ENCODE results near the gene AKIRIN2.

The AKIRIN2 gene

DNA sequence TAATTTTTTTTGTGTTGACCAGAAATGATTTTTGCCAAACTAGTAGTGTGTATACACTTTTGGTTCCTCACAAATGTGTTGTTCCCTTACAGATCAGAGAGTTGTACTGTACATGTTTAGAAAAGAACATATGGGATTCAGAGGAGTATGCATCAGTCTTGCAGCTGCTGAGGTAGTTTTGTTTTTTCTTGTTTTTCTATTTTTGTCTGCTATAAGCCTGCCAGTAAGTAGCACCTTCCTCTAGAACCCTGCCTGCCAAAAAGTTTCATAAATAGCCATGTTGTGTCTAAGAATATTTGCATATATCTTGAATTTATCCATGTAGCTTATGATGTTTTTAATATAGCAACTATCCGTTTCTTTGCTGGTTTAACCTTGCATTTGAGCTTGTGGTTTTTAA is 65.7 kb downstream of the AKIRIN2 start (continued):
- TF ChIP-seq CREB5 (CRISPR knock-in tag; IDR thresholded peaks at IDR 0.05; ENCODE audit: low read depth) (no peak), ZNF565 (CRISPR knock-in tag; conservative IDR thresholded peaks at IDR 0.05; ENCODE audit: low read depth) (no peak), POU6F1 (CRISPR knock-in tag; IDR thresholded peaks at IDR 0.05; ENCODE audit: borderline replicate concordance, low read depth) (no peak), ZNF8 (CRISPR knock-in tag; IDR thresholded peaks at IDR 0.05) (no peak), RARB (CRISPR knock-in tag; IDR thresholded peaks at IDR 0.05) (no peak), OSR1 (CRISPR knock-in tag; IDR thresholded peaks at IDR 0.05) (no peak)

DNA sequence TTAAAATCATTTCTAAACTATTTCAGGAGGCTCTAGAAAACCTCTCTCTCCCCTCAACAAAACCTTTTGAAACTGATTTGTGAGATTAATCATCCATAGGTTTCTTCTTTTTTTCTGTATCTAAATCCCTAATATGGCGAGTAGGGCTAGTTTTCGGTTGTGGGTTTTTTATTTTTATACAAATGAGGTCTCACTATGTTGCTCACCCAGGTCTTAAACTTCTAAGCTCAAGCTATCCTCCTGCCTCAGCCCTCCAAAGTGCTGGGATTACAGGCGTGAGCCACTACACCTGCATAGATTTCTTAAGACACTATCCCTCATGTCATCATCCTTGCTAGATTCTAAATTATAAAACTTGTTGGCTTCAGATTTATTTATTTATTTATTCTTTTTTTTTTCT is 68.2 kb downstream of the AKIRIN2 start:
- TF ChIP-seq ZFP30 (CRISPR knock-in tag; IDR thresholded peaks at IDR 0.05) = no peak
- no peak for TF ChIP-seq CSRNP3 (CRISPR knock-in tag; IDR thresholded peaks at IDR 0.05)
- no peak for TF ChIP-seq TOX (CRISPR knock-in tag; IDR thresholded peaks at IDR 0.05; ENCODE audit: borderline replicate concordance)
- no peak for TF ChIP-seq PPARA (CRISPR knock-in tag; IDR thresholded peaks at IDR 0.05; ENCODE audit: borderline replicate concordance)
- no peak for TF ChIP-seq ZNF70 (CRISPR knock-in tag; IDR thresholded peaks at IDR 0.05)
- TF ChIP-seq BACH2 (CRISPR knock-in tag; IDR thresholded peaks at IDR 0.05; ENCODE audit: borderline replicate concordance) = no peak
- no peak for TF ChIP-seq POU6F1 (CRISPR knock-in tag; IDR thresholded peaks at IDR 0.05; ENCODE audit: borderline replicate concordance, low read depth)
- TF ChIP-seq, protein P1, sequence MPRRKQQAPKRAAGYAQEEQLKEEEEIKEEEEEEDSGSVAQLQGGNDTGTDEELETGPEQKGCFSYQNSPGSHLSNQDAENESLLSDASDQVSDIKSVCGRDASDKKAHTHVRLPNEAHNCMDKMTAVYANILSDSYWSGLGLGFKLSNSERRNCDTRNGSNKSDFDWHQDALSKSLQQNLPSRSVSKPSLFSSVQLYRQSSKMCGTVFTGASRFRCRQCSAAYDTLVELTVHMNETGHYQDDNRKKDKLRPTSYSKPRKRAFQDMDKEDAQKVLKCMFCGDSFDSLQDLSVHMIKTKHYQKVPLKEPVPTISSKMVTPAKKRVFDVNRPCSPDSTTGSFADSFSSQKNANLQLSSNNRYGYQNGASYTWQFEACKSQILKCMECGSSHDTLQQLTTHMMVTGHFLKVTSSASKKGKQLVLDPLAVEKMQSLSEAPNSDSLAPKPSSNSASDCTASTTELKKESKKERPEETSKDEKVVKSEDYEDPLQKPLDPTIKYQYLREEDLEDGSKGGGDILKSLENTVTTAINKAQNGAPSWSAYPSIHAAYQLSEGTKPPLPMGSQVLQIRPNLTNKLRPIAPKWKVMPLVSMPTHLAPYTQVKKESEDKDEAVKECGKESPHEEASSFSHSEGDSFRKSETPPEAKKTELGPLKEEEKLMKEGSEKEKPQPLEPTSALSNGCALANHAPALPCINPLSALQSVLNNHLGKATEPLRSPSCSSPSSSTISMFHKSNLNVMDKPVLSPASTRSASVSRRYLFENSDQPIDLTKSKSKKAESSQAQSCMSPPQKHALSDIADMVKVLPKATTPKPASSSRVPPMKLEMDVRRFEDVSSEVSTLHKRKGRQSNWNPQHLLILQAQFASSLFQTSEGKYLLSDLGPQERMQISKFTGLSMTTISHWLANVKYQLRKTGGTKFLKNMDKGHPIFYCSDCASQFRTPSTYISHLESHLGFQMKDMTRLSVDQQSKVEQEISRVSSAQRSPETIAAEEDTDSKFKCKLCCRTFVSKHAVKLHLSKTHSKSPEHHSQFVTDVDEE (CRISPR knock-in tag; IDR thresholded peaks at IDR 0.05) = no peak
- TF ChIP-seq ZFP3 (CRISPR knock-in tag; IDR thresholded peaks at IDR 0.05) = no peak
- no peak for TF ChIP-seq ARNTL (CRISPR knock-in tag; IDR thresholded peaks at IDR 0.05; ENCODE audit: borderline replicate concordance, low read depth)
- no peak for TF ChIP-seq GLIS3 (CRISPR knock-in tag; IDR thresholded peaks at IDR 0.05)
- ATAC-seq = no peak

DNA sequence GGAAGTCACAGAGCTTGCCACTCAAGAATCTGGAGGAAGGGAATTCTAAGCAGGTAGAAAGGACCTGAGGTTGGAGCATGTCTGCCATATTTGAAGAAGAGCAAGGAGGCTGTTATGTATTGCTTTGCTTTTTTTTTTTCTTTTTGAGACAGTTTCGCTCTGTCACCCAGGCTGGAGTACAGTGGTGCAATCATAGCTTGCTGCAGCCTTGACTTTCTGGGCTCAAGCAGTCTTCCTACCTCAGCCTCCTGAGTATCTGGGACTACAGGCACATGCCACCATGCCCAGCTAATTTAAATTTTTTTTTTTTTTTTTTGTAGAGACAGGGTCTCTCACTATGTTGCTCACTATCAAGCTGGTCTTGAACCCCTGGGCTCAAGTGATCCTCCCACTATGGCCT is 71.3 kb downstream of the AKIRIN2 start:
- TF ChIP-seq PPARA (CRISPR knock-in tag; IDR thresholded peaks at IDR 0.05; ENCODE audit: borderline replicate concordance) = no peak
- TF ChIP-seq ZNF8 (CRISPR knock-in tag; IDR thresholded peaks at IDR 0.05) = no peak
- no peak for TF ChIP-seq POU6F1 (CRISPR knock-in tag; IDR thresholded peaks at IDR 0.05; ENCODE audit: borderline replicate concordance, low read depth)
- TF ChIP-seq ZFP3 (CRISPR knock-in tag; IDR thresholded peaks at IDR 0.05) = no peak
- TF ChIP-seq ZC3H10 (CRISPR knock-in tag; IDR thresholded peaks at IDR 0.05) = no peak
- no peak for TF ChIP-seq OSR1 (CRISPR knock-in tag; IDR thresholded peaks at IDR 0.05)
- no peak for TF ChIP-seq TOX (CRISPR knock-in tag; IDR thresholded peaks at IDR 0.05; ENCODE audit: borderline replicate concordance)
- no peak for TF ChIP-seq ARNTL (CRISPR knock-in tag; IDR thresholded peaks at IDR 0.05; ENCODE audit: borderline replicate concordance, low read depth)
- no peak for ATAC-seq
